Fibroblast of skin of abdomen (primary cell): ENCODE data around the gene NPHS1.

ENCODE experiments used
- DNase-seq: peaks from one replicate; pipeline ENCODE4 v3.0.0-alpha.2; 2013

NPHS1 gene

GRCh38 chr19:35879068-35879467 lies 26.8 kb upstream of the NPHS1 start:
- DNase-seq: no peak

GRCh38 chr19:35874392-35874930 lies 22.2 kb upstream of the NPHS1 start:
- no peak for DNase-seq

- DNase-seq: no peak
Observed at GRCh38 chr19:35872180-35872579, 19.9 kb upstream of the NPHS1 start.

- DNase-seq: no peak
Observed at GRCh38 chr19:35871611-35872010, 19.3 kb upstream of the NPHS1 start.

GRCh38 chr19:35870798-35871197 lies 18.5 kb upstream of the NPHS1 start:
- no peak for DNase-seq

- DNase-seq: peak; percentile 24
Observed at GRCh38 chr19:35870124-35870736, 17.9 kb upstream of the NPHS1 start.

GRCh38 chr19:35869327-35870123 lies 17.2 kb upstream of the NPHS1 start:
- peak; percentile 55 for DNase-seq

GRCh38 chr19:35868823-35869326 lies 16.6 kb upstream of the NPHS1 start:
- DNase-seq: no peak

GRCh38 chr19:35868172-35868822 lies 16.0 kb upstream of the NPHS1 start, which contains the start of gene APLP1:
Gene APLP1 (plus strand): TSS chr19:35868574. CDS start chr19:35868637, 63 bp downstream.
- peak; percentile 17 for DNase-seq

- no peak for DNase-seq
Observed at GRCh38 chr19:35863018-35863417, 10.7 kb upstream of the NPHS1 start.

- no peak for DNase-seq
Observed at GRCh38 chr19:35862528-35862927, 10.2 kb upstream of the NPHS1 start.

- DNase-seq: no peak
Observed at GRCh38 chr19:35861640-35862160, 9.4 kb upstream of the NPHS1 start.

GRCh38 chr19:35860818-35861639 lies 8.7 kb upstream of the NPHS1 start:
- no peak for DNase-seq

- DNase-seq: no peak
Observed at GRCh38 chr19:35860436-35860817, 8.1 kb upstream of the NPHS1 start.

GRCh38 chr19:35859414-35859813 lies 7.1 kb upstream of the NPHS1 start:
- DNase-seq: no peak

- DNase-seq: no peak
Observed at GRCh38 chr19:35858311-35858710, 6.0 kb upstream of the NPHS1 start.

- no peak for DNase-seq
Observed at GRCh38 chr19:35856546-35857149, 4.3 kb upstream of the NPHS1 start, which contains the start of gene KIRREL2. Gene KIRREL2 (plus strand): TSS chr19:35856911. CDS start chr19:35857120, 209 bp downstream.

- DNase-seq: no peak
Observed at GRCh38 chr19:35853038-35853756, 893 bp upstream of the NPHS1 start.

- no peak for DNase-seq
Observed at GRCh38 chr19:35851213-35852028, 883 bp downstream of the NPHS1 start.
